GM10847 (cell line): Measurements from ENCODE around the gene ADGRA3.

Experiments
- POLR2A ChIP-seq: IDR thresholded peaks from 2 replicates; pipeline ENCODE4 v1.6.1; 2011; ENCODE audit not compliant: insufficient read length; ENCODE audit errors: extremely low read depth

ADGRA3 gene, protein sequence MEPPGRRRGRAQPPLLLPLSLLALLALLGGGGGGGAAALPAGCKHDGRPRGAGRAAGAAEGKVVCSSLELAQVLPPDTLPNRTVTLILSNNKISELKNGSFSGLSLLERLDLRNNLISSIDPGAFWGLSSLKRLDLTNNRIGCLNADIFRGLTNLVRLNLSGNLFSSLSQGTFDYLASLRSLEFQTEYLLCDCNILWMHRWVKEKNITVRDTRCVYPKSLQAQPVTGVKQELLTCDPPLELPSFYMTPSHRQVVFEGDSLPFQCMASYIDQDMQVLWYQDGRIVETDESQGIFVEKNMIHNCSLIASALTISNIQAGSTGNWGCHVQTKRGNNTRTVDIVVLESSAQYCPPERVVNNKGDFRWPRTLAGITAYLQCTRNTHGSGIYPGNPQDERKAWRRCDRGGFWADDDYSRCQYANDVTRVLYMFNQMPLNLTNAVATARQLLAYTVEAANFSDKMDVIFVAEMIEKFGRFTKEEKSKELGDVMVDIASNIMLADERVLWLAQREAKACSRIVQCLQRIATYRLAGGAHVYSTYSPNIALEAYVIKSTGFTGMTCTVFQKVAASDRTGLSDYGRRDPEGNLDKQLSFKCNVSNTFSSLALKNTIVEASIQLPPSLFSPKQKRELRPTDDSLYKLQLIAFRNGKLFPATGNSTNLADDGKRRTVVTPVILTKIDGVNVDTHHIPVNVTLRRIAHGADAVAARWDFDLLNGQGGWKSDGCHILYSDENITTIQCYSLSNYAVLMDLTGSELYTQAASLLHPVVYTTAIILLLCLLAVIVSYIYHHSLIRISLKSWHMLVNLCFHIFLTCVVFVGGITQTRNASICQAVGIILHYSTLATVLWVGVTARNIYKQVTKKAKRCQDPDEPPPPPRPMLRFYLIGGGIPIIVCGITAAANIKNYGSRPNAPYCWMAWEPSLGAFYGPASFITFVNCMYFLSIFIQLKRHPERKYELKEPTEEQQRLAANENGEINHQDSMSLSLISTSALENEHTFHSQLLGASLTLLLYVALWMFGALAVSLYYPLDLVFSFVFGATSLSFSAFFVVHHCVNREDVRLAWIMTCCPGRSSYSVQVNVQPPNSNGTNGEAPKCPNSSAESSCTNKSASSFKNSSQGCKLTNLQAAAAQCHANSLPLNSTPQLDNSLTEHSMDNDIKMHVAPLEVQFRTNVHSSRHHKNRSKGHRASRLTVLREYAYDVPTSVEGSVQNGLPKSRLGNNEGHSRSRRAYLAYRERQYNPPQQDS (N-terminal part only)

DNA sequence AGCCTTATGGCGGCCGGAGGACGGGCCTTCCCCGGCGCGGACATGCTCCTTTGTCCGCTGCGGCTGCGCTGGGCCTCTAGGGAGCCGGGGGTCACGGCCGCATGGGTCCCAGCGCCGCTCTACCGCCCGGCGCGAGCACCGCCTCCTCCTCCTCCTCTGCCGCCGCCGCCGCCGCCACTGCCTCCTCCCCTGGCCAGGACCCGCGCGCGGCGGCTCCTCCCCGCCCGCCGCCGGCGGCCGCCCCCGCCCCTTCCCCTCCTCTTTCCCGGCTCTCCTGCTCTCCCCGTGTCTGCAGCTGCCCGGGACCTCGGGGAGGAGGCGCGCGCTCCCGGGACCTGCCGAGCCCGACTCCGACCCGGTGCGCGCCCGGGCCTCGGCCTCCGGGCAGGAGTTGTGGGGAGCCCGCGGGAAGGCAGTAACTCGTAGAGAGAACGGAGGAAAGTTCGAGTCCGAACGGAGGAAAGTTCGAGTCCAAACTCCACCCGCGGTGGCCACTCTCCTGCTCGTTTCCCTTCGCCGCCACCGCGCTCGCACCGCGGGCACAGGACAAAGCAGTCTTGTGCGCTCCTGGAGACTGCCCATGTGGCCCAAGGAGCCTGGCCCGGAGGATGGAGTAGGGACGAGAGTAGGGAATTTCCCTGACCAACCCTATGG lies at the start of gene ADGRA3:
TSS of gene ADGRA3 (minus strand) at position 179 of the 654 bp plus-strand sequence. CDS start 282 bp downstream, outside the sequence.
- no peak for TF ChIP-seq POLR2A

DNA sequence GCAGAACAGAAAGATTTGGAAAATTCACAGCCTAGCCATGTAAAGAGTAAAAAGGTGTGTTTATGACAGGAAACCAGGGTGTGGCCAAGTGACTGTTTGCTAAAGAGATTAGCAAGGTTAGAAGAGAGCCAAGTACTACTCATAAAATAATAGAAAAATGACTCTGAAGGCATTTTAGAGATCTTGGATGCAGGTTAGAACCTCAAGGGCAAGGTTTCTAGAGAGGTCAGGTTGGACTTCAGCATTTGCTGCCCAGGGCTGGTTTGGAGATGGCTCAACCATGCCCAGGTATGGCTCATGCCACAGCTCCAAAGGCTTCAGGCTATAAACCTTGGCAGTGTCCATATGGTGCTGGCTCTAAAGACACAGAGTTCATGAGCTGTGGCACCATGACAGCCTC lies 40.6 kb upstream of the ADGRA3 start:
- TF ChIP-seq POLR2A = no peak

DNA sequence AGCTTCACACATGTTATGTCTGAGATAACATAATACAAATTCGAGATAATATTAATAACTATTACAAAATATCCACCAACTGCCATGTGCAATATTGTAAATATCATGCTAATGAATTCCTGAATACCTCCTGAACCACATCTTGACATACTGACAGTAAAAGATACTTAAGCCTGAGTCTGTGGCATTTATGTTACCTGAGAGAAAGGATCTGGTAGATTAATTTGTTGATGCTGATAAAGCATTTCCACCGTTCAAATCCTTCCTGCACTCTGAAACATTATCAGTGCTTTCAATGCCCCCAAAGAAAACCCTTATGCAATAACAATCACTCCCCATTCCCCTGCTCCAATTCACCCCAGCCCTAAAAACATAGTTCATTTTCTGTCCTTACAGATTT lies 38.8 kb upstream of the ADGRA3 start:
- no peak for TF ChIP-seq POLR2A

DNA sequence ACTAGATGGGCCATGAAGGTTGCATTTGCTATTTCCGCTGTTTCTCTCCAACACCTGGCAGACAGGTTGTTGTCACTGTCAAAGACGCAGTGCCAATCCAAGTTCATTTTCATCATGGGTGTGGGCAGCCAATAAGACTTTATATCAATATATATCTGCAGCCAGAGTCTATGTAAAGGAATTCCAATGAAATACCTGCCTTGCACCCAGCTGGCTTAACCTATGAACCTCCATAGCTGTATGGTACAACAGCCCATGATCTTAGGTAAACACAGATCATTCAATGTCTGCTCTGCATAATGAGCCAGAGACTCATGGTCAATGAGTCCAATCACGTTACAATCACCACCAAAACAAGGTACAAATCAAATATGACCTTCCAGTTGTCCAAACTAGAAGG lies 37.7 kb upstream of the ADGRA3 start:
- TF ChIP-seq POLR2A = no peak

DNA sequence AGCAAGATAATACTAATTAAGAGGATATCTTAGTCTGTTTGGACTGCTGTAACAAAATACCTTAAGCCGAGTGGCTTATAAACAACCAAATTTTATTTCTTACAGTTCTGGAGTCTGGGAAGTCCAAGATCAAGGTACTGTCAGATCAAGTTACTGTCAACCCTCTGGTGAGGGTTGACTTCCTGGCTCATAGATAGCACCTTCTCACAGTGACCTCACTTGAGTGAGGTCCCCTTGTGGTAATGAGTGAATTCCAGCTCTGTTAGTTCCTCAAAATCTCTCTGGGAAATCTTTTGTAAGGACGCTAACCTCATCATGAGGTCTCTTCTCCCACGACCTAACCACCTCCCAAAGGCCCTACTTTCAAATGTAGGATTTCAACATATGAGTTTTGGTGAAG lies 36.9 kb upstream of the ADGRA3 start:
- TF ChIP-seq POLR2A = no peak

DNA sequence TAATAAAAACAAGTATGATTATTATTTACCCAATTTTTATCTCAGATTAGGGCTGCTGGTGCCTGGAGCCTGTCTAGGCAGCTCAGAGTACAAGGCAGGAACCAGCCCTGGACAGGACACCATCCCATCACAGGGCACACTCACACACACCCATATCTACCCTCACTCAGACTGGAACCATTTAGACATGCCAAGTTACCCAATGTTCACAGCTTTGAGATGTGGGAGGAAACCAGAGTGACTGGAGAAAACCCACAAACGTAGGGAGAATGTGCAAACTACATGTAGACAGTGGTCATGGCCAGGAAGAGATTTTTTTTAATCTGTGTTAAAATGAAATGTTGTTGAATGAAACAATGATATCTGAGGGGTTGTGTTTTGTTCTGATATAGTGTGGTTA lies 35.7 kb upstream of the ADGRA3 start:
- no peak for TF ChIP-seq POLR2A

DNA sequence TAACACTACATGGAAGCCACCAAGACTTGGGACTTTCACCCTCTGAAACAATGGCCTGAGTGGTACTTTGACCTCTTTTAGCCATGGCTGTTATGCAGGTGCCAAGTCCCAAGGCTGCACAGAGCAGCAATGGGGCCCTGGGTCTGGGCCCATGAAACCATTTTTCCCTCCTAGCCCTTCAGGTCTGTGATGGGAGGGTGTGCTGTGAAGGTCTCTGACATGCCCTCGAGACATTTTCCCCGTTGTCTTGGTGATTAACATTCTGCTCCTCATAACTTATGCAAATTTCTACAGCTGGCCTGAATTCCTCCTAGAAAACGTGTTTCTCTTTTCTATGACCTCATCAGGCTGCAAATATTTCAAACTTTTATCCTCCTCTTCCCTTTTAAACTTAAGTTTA lies 30.4 kb upstream of the ADGRA3 start:
- TF ChIP-seq POLR2A = no peak

DNA sequence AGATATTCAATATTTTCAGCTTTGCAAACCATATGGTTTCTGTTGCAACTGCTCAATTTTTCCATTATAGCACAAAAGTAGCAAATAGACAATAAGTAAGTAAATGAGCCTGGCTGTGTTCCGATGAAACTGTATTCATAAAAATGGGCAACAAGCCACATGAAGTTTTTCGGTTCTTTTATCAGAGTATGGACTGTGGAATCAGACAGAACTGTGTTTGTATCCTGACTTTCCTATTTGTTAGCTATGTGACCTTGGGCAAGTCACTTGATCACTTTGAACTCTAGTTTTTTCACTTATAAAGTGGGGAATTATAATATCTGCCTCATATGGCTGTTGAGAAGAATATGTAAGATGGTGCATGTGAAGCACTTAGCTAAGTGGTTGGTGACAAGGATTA lies 23.4 kb upstream of the ADGRA3 start:
- TF ChIP-seq POLR2A = no peak

DNA sequence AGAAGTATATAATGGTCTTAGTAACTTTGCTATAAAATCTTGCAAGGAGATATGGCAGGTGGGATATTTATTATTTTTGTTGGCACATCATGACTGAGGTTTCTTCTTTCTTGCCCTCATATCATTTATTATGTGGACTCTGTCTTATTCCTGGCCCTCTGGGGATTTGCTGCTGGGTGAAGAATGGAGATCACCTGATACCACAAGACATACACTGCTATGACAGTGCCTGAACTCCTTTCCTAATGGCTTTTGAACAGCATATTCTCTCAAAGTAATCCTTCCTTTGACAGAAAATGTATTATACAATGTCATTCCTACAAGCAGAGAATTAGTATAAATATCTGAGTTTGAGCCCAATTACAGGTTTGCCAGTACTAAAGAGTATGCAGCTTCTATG lies 22.0 kb upstream of the ADGRA3 start:
- TF ChIP-seq POLR2A = no peak

DNA sequence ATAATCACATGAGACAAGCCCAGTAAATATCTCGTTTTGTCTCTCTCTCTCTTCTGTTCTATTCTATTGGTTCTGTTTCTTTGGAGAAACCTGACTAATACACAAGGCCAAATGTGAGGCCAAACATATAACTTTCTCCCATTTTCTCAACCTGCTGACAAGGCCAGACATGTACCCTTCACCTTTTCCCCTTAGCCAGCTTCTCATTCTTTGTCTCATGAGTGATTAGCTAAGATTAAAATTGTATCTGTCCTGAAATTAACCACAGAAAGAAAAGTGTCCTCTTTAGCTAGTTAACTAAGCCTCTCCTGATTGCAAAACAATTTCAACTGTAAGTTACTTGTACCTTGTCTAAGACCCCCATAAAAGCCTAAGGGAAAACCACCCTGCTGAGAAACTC lies 18.5 kb upstream of the ADGRA3 start:
- no peak for TF ChIP-seq POLR2A

DNA sequence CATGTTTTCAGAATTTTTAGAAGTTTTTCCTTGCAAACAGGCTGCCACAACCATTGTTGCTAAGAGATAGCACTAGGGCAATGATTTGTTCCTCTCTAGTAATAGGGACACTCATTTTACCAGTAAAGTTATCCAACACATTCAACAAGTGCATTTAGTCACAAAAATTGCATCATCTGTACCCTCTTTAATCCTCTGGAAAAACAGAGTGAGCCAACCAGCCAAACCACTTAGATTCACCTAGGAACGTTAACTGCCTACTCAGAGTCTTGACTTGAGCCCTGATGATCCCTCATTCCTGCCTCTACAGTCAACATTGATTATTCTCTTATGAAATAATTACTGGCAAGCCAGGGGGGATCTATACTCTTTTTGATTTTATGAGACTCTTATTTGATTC lies 17.0 kb upstream of the ADGRA3 start:
- TF ChIP-seq POLR2A = no peak

DNA sequence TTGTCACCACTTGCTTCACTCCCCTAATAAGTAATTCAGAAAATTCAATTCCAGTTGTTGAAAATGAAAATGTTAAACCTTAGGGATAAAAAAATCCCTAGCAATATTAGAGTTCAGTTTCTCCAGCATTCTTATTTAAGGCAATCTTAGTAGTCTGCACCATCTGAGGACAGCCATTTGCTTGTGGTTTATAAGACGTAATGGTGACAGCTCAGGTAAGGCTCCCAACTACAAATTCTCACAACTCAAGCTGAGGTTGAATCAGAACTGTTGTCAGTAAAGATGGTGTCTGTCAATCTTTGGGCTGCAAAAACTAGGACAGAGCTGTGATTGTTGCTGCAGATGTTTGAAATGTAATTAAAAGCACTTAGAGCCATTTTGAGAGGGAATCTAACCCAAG lies 16.3 kb upstream of the ADGRA3 start:
- no peak for TF ChIP-seq POLR2A

DNA sequence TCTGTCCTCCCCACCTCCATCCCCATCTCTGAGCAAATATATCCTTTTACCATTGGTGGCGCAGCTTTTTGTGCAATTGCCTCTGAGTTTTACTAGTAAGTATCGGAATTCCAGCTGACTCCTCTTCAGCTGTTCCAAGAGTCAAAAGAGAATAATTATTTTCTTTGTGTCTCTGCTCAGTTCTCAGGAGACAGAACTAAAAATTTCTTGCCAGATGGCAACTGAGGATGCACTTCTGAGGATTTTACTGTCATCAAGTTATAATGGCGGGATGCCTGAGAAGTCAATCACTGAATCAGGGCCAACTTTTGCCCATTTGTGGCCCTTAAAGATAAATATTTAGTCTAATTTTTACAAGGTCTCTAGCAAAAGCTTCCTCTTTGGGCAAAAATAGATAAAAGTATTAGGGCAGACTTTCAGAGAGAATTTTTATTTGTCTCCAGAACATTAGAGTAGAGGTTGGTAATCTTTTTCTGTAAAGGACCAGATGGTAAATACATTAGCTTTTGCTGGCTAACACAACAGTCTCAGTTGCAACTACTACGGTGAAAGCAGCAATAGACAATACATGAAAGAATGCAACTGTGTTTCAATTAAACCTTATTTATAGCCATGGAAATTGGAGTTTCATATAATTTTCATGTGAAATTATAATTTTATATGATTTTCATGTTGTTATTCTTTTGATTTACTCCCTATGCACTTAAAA lies 15.6 kb upstream of the ADGRA3 start:
- TF ChIP-seq POLR2A = no peak

DNA sequence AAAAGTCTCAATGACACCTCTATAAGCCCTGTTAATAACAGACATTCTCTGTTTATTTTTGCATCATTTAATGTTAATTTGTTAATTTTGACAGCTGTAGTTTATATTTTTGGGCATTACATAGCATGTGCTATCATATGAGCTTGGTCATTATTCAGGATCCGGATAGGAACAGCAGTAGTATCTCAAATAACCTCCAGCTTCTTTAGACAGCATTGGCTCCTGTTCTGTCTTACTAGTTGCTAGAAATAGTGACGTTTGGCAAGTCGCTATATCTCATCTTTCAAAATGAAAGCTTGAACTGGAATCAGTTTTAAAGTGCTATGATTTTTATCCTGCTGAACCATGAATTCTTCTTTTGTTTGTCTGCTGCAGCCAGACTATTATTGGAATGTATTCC lies 9.0 kb upstream of the ADGRA3 start:
- no peak for TF ChIP-seq POLR2A
